Mucosa of descending colon (tissue), 3 donors: ENCODE data around the gene ZNF646. TPM values are rescaled to one million over a fixed set of nuclear protein-coding genes. Genes with fewer than 3 reads are reported as not detected.

Experiments
- ATAC-seq: fragments of 200-7000 bp; cut with Tn5 transposase; one replicate; pipeline ENCODE4 v1.9.1; 2020; ENCODE audit warnings: mild to moderate bottlenecking, moderate library complexity
- DNase-seq, 3 donors: peaks; one replicate each; pipeline ENCODE4 v3.0.0-alpha.2; 2020
- H3K36me3 ChIP-seq: fragments of 200-600 bp; one replicate; pipeline ENCODE4 v1.8.0; 2021; ENCODE audit warnings: low read depth, mild to moderate bottlenecking
- H3K4me1 ChIP-seq: fragments of 200-600 bp; one replicate; pipeline ENCODE4 v1.8.0; 2021; ENCODE audit warnings: low read depth, mild to moderate bottlenecking
- H3K4me3 ChIP-seq: fragments of 200-600 bp; one replicate; pipeline ENCODE4 v1.8.0; 2021; ENCODE audit warnings: mild to moderate bottlenecking
- H3K9me3 ChIP-seq: fragments of 200-600 bp; one replicate; pipeline ENCODE4 v1.8.0; 2021; ENCODE audit warnings: mild to moderate bottlenecking
- CTCF ChIP-seq: fragments of 200-600 bp; IDR thresholded peaks from one replicate; pipeline ENCODE4 v1.8.0; 2022; ENCODE audit warnings: antibody characterized with exemption, mild to moderate bottlenecking
- intact Hi-C, 2 donors: fragments of 100-400 bp; cut with DNase I in 1 of 2; cut with micrococcal nuclease in 1 of 2; formaldehyde crosslinking; loops; one replicate each; pipeline versions ENCODE4 v1.11.0 to v1.11.1; 2022; cut with DNase I, micrococcal nuclease
- long read RNA-seq, 2 donors: library from polyadenylated mRNA; unstranded; transcript quantifications; one replicate each; pipeline ENCODE4 v2.0.0, GENCODE V29; 2019 to 2021
- total RNA-seq, 3 donors: library from RNA; stranded (reverse); fragmentation: NEBNext Ultra II Directional in 2 of 3; extraction: Animal tissue kit (Norgen Biotek cat#: 25700) in 2 of 3; gene quantifications; one replicate each; pipeline versions ENCODE4 v1.2.1 to v1.2.4, GENCODE V29; 2021 to 2023
- donor health status: DM: no; HTN: no; CAD: no; lungs with moderate emphysema.
- donor health status: DM: no; HTN: no; CAD: no.
- donor health status: DM: no; HTN: yes; CAD: no.

Gene ZNF646, protein sequence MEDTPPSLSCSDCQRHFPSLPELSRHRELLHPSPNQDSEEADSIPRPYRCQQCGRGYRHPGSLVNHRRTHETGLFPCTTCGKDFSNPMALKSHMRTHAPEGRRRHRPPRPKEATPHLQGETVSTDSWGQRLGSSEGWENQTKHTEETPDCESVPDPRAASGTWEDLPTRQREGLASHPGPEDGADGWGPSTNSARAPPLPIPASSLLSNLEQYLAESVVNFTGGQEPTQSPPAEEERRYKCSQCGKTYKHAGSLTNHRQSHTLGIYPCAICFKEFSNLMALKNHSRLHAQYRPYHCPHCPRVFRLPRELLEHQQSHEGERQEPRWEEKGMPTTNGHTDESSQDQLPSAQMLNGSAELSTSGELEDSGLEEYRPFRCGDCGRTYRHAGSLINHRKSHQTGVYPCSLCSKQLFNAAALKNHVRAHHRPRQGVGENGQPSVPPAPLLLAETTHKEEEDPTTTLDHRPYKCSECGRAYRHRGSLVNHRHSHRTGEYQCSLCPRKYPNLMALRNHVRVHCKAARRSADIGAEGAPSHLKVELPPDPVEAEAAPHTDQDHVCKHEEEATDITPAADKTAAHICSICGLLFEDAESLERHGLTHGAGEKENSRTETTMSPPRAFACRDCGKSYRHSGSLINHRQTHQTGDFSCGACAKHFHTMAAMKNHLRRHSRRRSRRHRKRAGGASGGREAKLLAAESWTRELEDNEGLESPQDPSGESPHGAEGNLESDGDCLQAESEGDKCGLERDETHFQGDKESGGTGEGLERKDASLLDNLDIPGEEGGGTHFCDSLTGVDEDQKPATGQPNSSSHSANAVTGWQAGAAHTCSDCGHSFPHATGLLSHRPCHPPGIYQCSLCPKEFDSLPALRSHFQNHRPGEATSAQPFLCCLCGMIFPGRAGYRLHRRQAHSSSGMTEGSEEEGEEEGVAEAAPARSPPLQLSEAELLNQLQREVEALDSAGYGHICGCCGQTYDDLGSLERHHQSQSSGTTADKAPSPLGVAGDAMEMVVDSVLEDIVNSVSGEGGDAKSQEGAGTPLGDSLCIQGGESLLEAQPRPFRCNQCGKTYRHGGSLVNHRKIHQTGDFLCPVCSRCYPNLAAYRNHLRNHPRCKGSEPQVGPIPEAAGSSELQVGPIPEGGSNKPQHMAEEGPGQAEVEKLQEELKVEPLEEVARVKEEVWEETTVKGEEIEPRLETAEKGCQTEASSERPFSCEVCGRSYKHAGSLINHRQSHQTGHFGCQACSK (N-terminal part only)
- 10 to 100 TPM; 19.1 to 20.3 (median 20.0) TPM for total RNA-seq
- long read RNA-seq, donor 1, full-length matches to known transcripts = 1 of 14 reads
- long read RNA-seq, donor 1, partial matches to known transcripts = 11 of 14 reads
- long read RNA-seq, donor 1, other reads (novel, unspliced or antisense) = 2 of 14 reads
- long read RNA-seq, donor 2, full-length matches to known transcripts = 1 of 1 reads
- long read RNA-seq, donor 2, partial matches to known transcripts = 0 of 1 reads
- long read RNA-seq, donor 2, other reads (novel, unspliced or antisense) = 0 of 1 reads

GRCh38 chr16:31073970-31074813, at the start of gene ZNF646, which contains the start of gene ZNF668:
Gene ZNF646 (plus strand): TSS chr16:31074422. CDS start chr16:31076325, 1,903 bp downstream.
Gene ZNF668 (minus strand): TSS chr16:31074240. CDS start chr16:31064459, 9,781 bp downstream.
- ATAC-seq = peak; percentile 91
- H3K4me3 ChIP-seq = peak within 1 kb of the TSS; percentile 86
- intact Hi-C loops = loop anchor here (2.0 to 10.0 kb wide), 2 partner anchors 41 to 89 kb away; partner anchors contain the start of genes HSD3B7 (in 1 of the 2) and STX4 (in 1 of the 2)
- H3K36me3 ChIP-seq = no peaks in the 10 kb centered on the region
- no peak for TF ChIP-seq CTCF
- H3K4me1 ChIP-seq = peaks cover 17% of the 10 kb centered on the region
- no peaks in the 10 kb centered on the region for H3K9me3 ChIP-seq
- peak; percentile 97 to 99 (median 99) for DNase-seq

DNA sequence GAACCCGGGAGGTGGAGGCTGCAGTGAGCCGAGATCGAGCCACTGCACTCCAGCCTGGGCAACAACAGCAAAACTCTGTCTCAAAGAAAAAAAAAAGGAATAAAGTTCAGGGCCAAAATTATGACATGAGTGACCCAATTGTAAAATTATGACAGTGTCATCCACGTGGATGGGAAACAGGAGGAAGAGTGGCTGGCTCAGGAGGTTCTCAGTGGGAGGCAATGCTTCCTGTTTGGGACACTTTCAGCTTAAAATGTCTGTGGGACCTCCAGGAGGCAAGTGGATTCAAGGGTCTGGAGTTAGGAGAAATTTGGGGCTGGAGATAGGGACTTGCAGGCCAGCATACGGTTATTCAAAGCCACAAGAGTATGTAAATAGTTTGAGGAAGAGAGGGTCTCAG, 48.9 kb upstream of the ZNF646 start:
- no peak for TF ChIP-seq CTCF
- Histone ChIP-seq H3K4me3 (no peak overlapping the region), H3K4me1 (no peaks in the 10 kb centered on the region), H3K9me3 (no peaks in the 10 kb centered on the region), H3K36me3 (no peaks in the 10 kb centered on the region)
- DNase-seq = no peak
- ATAC-seq = no peak
- intact Hi-C loops = no loop called here

- TF ChIP-seq CTCF = no peak
- intact Hi-C loops = no loop called here
- ATAC-seq = no peak
These were observed 45.0 kb upstream of the ZNF646 start for GRCh38 chr16:31029272-31029671.

DNA sequence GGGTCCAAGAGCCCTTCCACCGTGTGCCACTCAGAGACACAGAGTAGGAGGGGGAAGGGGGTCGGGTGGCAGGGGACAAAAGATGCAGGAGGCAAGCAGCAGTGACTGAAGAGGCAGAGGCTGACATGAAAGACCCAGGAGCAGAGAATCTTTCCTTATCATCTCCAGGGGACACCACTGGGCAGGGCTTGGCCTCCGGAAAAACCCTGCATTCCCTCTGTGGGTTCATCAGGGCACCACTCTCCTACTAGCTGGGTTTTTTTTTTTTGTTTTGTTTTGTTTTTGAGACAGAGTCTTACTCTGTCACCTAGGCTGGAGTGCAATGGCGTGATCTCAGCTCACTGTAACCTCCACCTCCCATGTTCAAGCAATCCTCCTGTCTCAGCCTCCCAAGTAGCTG, 42.9 kb upstream of the ZNF646 start:
- H3K4me1 ChIP-seq = peaks cover 12% of the 10 kb centered on the region
- no peak overlapping the region for H3K4me3 ChIP-seq
- no peak for ATAC-seq
- TF ChIP-seq CTCF = no peak
- no peaks in the 10 kb centered on the region for H3K9me3 ChIP-seq
- DNase-seq = no peak
- no peaks in the 10 kb centered on the region for H3K36me3 ChIP-seq
- intact Hi-C loops = loop anchor here in 1 of 2 donors (10.0 kb wide), 1 partner anchor 46 kb away; the partner anchor contains the start of gene HSD3B7

More at GRCh38 chr16:31029272-31029671, 45.0 kb upstream of the ZNF646 start:
- no peaks in the 10 kb centered on the region for H3K36me3 ChIP-seq
- no peaks in the 10 kb centered on the region for H3K9me3 ChIP-seq
- H3K4me3 ChIP-seq = no peak overlapping the region
- no peak for DNase-seq
- peaks cover 2% of the 10 kb centered on the region for H3K4me1 ChIP-seq
